SK-N-SH (cell line): ENCODE data around the gene SEC14L2. TPM values are rescaled to one million over a fixed set of nuclear protein-coding genes. Genes with fewer than 3 reads are reported as not detected.

Experiments used
- CTCF ChIA-PET: fragments of 300-600, 350-600 bp; formaldehyde crosslinking; extraction: SDS; loops from one replicate; lab custom pipeline; 2021; lab: Yijun Ruan, JAX
- POLR2A ChIA-PET: fragments of 350-600 bp; sonication (Branson Sonifier 250); formaldehyde crosslinking; extraction: SDS; loops from one replicate; lab custom pipeline; 2020; ENCODE audit warnings: antibody characterized with exemption, inconsistent platforms; lab: Yijun Ruan, JAX
- DNase-seq: peaks from one replicate; pipeline ENCODE4 v3.0.0; 2012
- H2AFZ ChIP-seq: fragments of 200-600 bp; sonication (generic); 2 replicates; pipeline ENCODE4 v1.8.1; 2016; ENCODE audit warnings: antibody characterized with exemption, mild to moderate bottlenecking, low read depth
- H3F3A ChIP-seq: fragments of 200-600 bp; sonication (generic); replicated peaks from 2 replicates; pipeline ENCODE3; 2016; ENCODE audit warnings: antibody characterized with exemption, mild to moderate bottlenecking; ENCODE audit not compliant: insufficient read depth
- H3K27ac ChIP-seq, 2 experiments: fragments of 200-500 bp in 1 of 2; fragments of 200-600 bp in 1 of 2; sonication (Bioruptor generic) in 1 of 2; sonication (generic), shearing (Covaris generic) in 1 of 2; 2 replicates each; pipeline versions ENCODE4 v1.5.1 to v1.6.1; 2014 to 2016; ENCODE audit warnings: low read depth in 2 of 2, inconsistent platforms in 1 of 2, low read length in 1 of 2, mild to moderate bottlenecking in 1 of 2, mixed read lengths in 1 of 2
- H3K27me3 ChIP-seq: fragments of 200-600 bp; sonication (generic), shearing (Covaris generic); 2 replicates; pipeline ENCODE4 v1.6.1; 2016; ENCODE audit warnings: mixed run types; ENCODE audit not compliant: insufficient read depth
- H3K36me3 ChIP-seq, 2 experiments: fragments of 200-500 bp in 1 of 2; fragments of 200-600 bp in 1 of 2; sonication (Bioruptor generic) in 1 of 2; sonication (generic) in 1 of 2; replicated peaks in 1 of 2; 2 replicates each; pipeline versions ENCODE3 to v1.5.1; 2014 to 2016; ENCODE audit warnings: low read length in 1 of 2, mild to moderate bottlenecking in 1 of 2; ENCODE audit not compliant: insufficient read depth in 2 of 2, control insufficient read depth in 1 of 2
- H3K4me1 ChIP-seq, 2 experiments: fragments of 200-500 bp in 1 of 2; fragments of 200-600 bp in 1 of 2; sonication (Bioruptor generic) in 1 of 2; sonication (generic), shearing (Covaris generic) in 1 of 2; 2 replicates each; pipeline versions ENCODE4 v1.5.1 to v1.6.1; 2014 to 2016; ENCODE audit warnings: low read depth in 1 of 2, low read length in 1 of 2, mixed run types in 1 of 2; ENCODE audit not compliant: insufficient read depth in 2 of 2, control insufficient read depth in 1 of 2
- H3K4me2 ChIP-seq: fragments of 200-600 bp; sonication (generic), shearing (Covaris generic); 2 replicates; pipeline ENCODE4 v1.6.1; 2017; ENCODE audit warnings: mixed run types
- H3K4me3 ChIP-seq, 2 experiments: fragments of 200-500 bp in 1 of 2; fragments of 200-600 bp in 1 of 2; sonication (Bioruptor generic) in 1 of 2; sonication (generic), shearing (Covaris generic) in 1 of 2; 2 replicates each; pipeline versions ENCODE4 v1.5.1 to v1.8.1; 2014 to 2016; ENCODE audit warnings: low read depth in 2 of 2, inconsistent platforms in 1 of 2, low read length in 1 of 2, mild to moderate bottlenecking in 1 of 2, mixed read lengths in 1 of 2, moderate library complexity in 1 of 2
- H3K79me2 ChIP-seq: fragments of 200-600 bp; sonication (generic); 2 replicates; pipeline ENCODE4 v1.8.1; 2017; ENCODE audit warnings: mild to moderate bottlenecking; ENCODE audit not compliant: insufficient read depth
- H3K9ac ChIP-seq: fragments of 200-600 bp; sonication (generic); 2 replicates; pipeline ENCODE4 v1.6.1; 2017; ENCODE audit warnings: mixed run types
- H3K9me2 ChIP-seq: fragments of 200-600 bp; sonication (generic); 2 replicates; pipeline ENCODE4 v1.6.1; 2017; ENCODE audit warnings: mixed run types
- H3K9me3 ChIP-seq: fragments of 200-600 bp; sonication (generic); 2 replicates; pipeline ENCODE4 v1.6.1; 2017; ENCODE audit warnings: mixed run types, mild to moderate bottlenecking, moderate library complexity
- H4K20me1 ChIP-seq: fragments of 200-600 bp; sonication (generic); 2 replicates; pipeline ENCODE4 v1.6.1; 2017; ENCODE audit warnings: mild to moderate bottlenecking, mixed run types; ENCODE audit not compliant: insufficient read depth
- CHD2 ChIP-seq: fragments of 150-350 bp; IDR thresholded peaks from 2 replicates; pipeline ENCODE4 v1.6.1; 2018; ENCODE audit warnings: low read length; ENCODE audit not compliant: partially characterized antibody
- GATA2 ChIP-seq: sonication (generic); formaldehyde crosslinking; IDR thresholded peaks from 2 replicates; pipeline ENCODE4 v1.5.0; 2020; ENCODE audit warnings: mild to moderate bottlenecking, missing genetic modification reagents
- JUND ChIP-seq: IDR thresholded peaks from 2 replicates; pipeline ENCODE4 v1.4.0; 2012
- MEF2A ChIP-seq: IDR thresholded peaks from 2 replicates; pipeline ENCODE4 v1.4.0; 2012; ENCODE audit warnings: low read depth, borderline replicate concordance
- NFIC ChIP-seq: IDR thresholded peaks from 2 replicates; pipeline ENCODE4 v1.4.0; 2012; ENCODE audit warnings: borderline replicate concordance
- RAD21 ChIP-seq: IDR thresholded peaks from 2 replicates; pipeline ENCODE4 v1.6.1; 2012; ENCODE audit warnings: mild to moderate bottlenecking, low read length
- RXRA ChIP-seq: IDR thresholded peaks from 2 replicates; pipeline ENCODE4 v1.4.0; 2012; ENCODE audit warnings: low read depth, mild to moderate bottlenecking, borderline replicate concordance
- TAF1 ChIP-seq: IDR thresholded peaks from 2 replicates; pipeline ENCODE4 v1.6.1; 2012; ENCODE audit warnings: low read depth, mild to moderate bottlenecking, low read length, moderate library complexity, borderline replicate concordance
- TCF12 ChIP-seq: IDR thresholded peaks from 2 replicates; pipeline ENCODE4 v1.4.0; 2012
- TEAD4 ChIP-seq: IDR thresholded peaks from 2 replicates; pipeline ENCODE4 v1.4.0; 2012; ENCODE audit warnings: mild to moderate bottlenecking, borderline replicate concordance; ENCODE audit not compliant: insufficient read depth
- YY1 ChIP-seq: IDR thresholded peaks from 2 replicates; pipeline ENCODE4 v1.4.0; 2012; ENCODE audit warnings: low read depth, mild to moderate bottlenecking
- WGBS: methylation state at CpG from one replicate; pipeline ENCODE4 v1.1.6; 2017; ENCODE audit warnings: low lambda C conversion rate; 5-methylcytosine and 5-hydroxymethylcytosine counted together
- polyA plus RNA-seq, 3 experiments: library from polyadenylated mRNA; depleted of rRNA; stranded (reverse); fragments of >200 nt; gene quantifications; 2 replicates each; pipeline ENCODE4 v1.2.3, GENCODE V29; 2012
- TF ChIP-seq, protein P1 (sequence below): IDR thresholded peaks from 2 replicates; pipeline ENCODE4 v1.4.0; 2012; ENCODE audit warnings: low read depth, borderline replicate concordance
- TF ChIP-seq, protein P2 (sequence below): fragments of 150-350 bp; IDR thresholded peaks from 2 replicates; pipeline ENCODE4 v1.6.1; 2016; ENCODE audit warnings: mild to moderate bottlenecking, low read depth, low read length

SEC14L2 gene
- polyA plus RNA-seq, 1 of the 3 experiments (the other 2 are of a cell fraction): 14.0 TPM

DNA sequence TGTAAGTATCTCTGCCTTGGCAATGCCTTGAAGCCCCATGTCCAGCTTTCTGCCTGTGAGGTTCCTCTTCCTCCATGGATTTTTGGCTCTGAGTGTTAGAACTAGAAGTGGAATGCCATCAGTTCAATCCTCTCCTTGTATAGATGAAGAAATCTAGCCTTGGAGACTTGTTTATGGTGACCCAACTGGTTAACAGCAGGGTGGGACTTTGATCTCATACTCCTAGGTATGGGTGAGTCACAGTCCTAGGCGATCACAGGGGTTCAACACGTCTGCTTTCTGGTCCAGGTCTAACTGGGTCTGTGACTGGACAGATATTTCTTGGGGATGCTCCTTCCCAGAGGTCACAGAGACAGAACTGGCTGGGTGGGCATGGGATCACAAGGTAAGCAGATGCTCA is 19.6 kb downstream of the SEC14L2 start:
- Histone ChIP-seq H3K9me3 (no peaks in the 10 kb centered on the region), H3F3A (peaks cover 21% of the 10 kb centered on the region), H3K27ac (no peak overlapping the region), H3K4me2 (no peak overlapping the region), H3K27me3 (no peaks in the 10 kb centered on the region), H3K4me3 (no peak overlapping the region), H4K20me1 (no peaks in the 10 kb centered on the region), H3K4me1 (peaks cover 9 to 18% of the 10 kb centered on the region in 2 experiments), H3K9me2 (no peaks in the 10 kb centered on the region), H3K36me3 (peaks cover 30 to 39% of the 10 kb centered on the region in 2 experiments), H2AFZ (no peak overlapping the region), H3K9ac (no peak overlapping the region), H3K79me2 (peaks cover 2% of the 10 kb centered on the region; the same call in 1 of the 2 replicates)
- ChIA-PET POLR2A (no interaction called here), CTCF (no interaction called here)
- DNase-seq: no peak
- TF ChIP-seq JUND (no peak), YY1 (no peak), TEAD4 (no peak), GATA2 (CRISPR knock-in tag) (no peak), RAD21 (no peak), RXRA (no peak), CHD2 (no peak), TCF12 (no peak), MEF2A (no peak), TAF1 (no peak)
- TF ChIP-seq, protein P1, sequence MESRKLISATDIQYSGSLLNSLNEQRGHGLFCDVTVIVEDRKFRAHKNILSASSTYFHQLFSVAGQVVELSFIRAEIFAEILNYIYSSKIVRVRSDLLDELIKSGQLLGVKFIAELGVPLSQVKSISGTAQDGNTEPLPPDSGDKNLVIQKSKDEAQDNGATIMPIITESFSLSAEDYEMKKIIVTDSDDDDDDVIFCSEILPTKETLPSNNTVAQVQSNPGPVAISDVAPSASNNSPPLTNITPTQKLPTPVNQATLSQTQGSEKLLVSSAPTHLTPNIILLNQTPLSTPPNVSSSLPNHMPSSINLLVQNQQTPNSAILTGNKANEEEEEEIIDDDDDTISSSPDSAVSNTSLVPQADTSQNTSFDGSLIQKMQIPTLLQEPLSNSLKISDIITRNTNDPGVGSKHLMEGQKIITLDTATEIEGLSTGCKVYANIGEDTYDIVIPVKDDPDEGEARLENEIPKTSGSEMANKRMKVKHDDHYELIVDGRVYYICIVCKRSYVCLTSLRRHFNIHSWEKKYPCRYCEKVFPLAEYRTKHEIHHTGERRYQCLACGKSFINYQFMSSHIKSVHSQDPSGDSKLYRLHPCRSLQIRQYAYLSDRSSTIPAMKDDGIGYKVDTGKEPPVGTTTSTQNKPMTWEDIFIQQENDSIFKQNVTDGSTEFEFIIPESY: no peak
- TF ChIP-seq, protein P2, sequence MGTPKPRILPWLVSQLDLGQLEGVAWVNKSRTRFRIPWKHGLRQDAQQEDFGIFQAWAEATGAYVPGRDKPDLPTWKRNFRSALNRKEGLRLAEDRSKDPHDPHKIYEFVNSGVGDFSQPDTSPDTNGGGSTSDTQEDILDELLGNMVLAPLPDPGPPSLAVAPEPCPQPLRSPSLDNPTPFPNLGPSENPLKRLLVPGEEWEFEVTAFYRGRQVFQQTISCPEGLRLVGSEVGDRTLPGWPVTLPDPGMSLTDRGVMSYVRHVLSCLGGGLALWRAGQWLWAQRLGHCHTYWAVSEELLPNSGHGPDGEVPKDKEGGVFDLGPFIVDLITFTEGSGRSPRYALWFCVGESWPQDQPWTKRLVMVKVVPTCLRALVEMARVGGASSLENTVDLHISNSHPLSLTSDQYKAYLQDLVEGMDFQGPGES: no peak
- 71% methylated on average over 2 of the region's 2 CpGs for WGBS

DNA sequence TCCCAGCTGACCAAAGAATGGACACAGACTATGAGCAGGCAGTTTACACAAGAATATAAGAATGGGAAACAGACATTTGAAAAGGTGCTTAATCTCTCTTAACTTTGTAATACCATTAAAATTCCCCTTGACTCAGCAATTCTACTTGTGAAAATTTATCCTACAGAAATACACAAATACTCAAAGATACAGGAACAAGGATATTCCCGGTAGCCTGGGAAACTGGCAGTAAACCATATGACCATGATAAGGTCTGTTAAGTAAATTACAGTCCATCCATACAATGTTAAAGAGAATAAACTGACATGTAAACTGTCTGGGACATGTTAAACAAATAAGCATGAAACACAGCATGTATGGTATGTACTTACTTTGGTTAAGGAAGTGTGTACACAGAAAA is 20.0 kb downstream of the SEC14L2 start:
- peaks cover 30 to 37% of the 10 kb centered on the region in 2 experiments for H3K36me3 ChIP-seq
- 73% methylated on average over 1 of the region's 1 CpG for WGBS
- H3K79me2 ChIP-seq: peaks cover 4% of the 10 kb centered on the region; the same call in 1 of the 2 replicates
- no peaks in the 10 kb centered on the region for H3K27me3 ChIP-seq
- peaks cover 13 to 22% of the 10 kb centered on the region in 2 experiments for H3K4me1 ChIP-seq
- no peaks in the 10 kb centered on the region for H4K20me1 ChIP-seq
- POLR2A ChIA-PET: no interaction called here
- H3F3A ChIP-seq: peaks cover 26% of the 10 kb centered on the region
- H3K27ac ChIP-seq: no peak overlapping the region
- no peak overlapping the region for H2AFZ ChIP-seq
- TF ChIP-seq NFIC: no peak
- no peaks in the 10 kb centered on the region for H3K9me3 ChIP-seq
- no peaks in the 10 kb centered on the region for H3K9me2 ChIP-seq
- H3K4me3 ChIP-seq: no peak overlapping the region
- CTCF ChIA-PET: no interaction called here
- DNase-seq: no peak
- H3K9ac ChIP-seq: no peak overlapping the region
- H3K4me2 ChIP-seq: no peak overlapping the region
